Activated CD8-positive, alpha-beta T cell treated with anti-CD3 and anti-CD28 coated beads for 36 hours (primary cell): ENCODE measurements around the gene ZNF804B. TPM values are rescaled to one million over a fixed set of nuclear protein-coding genes. Genes with fewer than 3 reads are reported as not detected.

Experiments
- ATAC-seq: fragments of 200-7000 bp; cut with Tn5 transposase; one replicate; pipeline ENCODE4 v1.10.0; 2021; ENCODE audit warnings: mild to moderate bottlenecking, moderate library complexity
- CTCF ChIA-PET: fragments of 350-600 bp; sonication (Branson Sonifier 250); formaldehyde crosslinking; loops from one replicate; lab custom pipeline; 2021; ENCODE audit warnings: antibody characterized with exemption; lab: Charles Lee
- POLR2A ChIA-PET: fragments of 350-600 bp; sonication (Branson Sonifier 250); formaldehyde crosslinking; loops from one replicate; lab custom pipeline; 2021; ENCODE audit warnings: antibody characterized with exemption; lab: Charles Lee
- DNase-seq: peaks from one replicate; pipeline ENCODE4 v3.0.0-alpha.2; 2020
- H3K27ac Mint-ChIP-seq: one replicate; pipeline ENCODE4 v1.8.0; 2021; ENCODE audit warnings: mild to moderate bottlenecking, mixed read lengths
- H3K27me3 Mint-ChIP-seq: one replicate; pipeline ENCODE4 v1.8.0; 2021; ENCODE audit warnings: mixed read lengths
- H3K36me3 Mint-ChIP-seq: one replicate; pipeline ENCODE4 v1.8.0; 2021; ENCODE audit warnings: low read depth, mixed read lengths
- H3K4me1 Mint-ChIP-seq: one replicate; pipeline ENCODE4 v1.8.0; 2021; ENCODE audit warnings: low read depth, mixed read lengths
- H3K4me3 Mint-ChIP-seq: one replicate; pipeline ENCODE4 v1.8.0; 2021; ENCODE audit warnings: mild to moderate bottlenecking, moderate library complexity, mixed read lengths
- H3K9me3 Mint-ChIP-seq: one replicate; pipeline ENCODE4 v1.8.0; 2021; ENCODE audit warnings: mixed read lengths
- CTCF ChIP-seq: fragments of 200-600 bp; IDR thresholded peaks from one replicate; pipeline ENCODE4 v1.8.0; 2022; ENCODE audit warnings: antibody characterized with exemption, mild to moderate bottlenecking
- intact Hi-C: fragments of 100-400 bp; cut with micrococcal nuclease; formaldehyde crosslinking; loops from one replicate; pipeline ENCODE4 v1.10.0; 2022
- total RNA-seq, 2 experiments: library from RNA; stranded (reverse); gene quantifications; one replicate each; pipeline ENCODE4 v1.2.3, GENCODE V29; 2021

Gene ZNF804B
- total RNA-seq, 2 experiments from 2014 or later, result not detected

GRCh38 chr7:89012016-89012415 lies 252.5 kb downstream of the ZNF804B start:
- no peak overlapping the region for H3K27ac Mint-ChIP-seq
- H3K9me3 Mint-ChIP-seq, result no peaks in the 10 kb centered on the region
- peaks cover 1% of the 10 kb centered on the region for H3K27me3 Mint-ChIP-seq
- no peak for DNase-seq
- no peak overlapping the region for H3K4me3 Mint-ChIP-seq
- ATAC-seq, result no peak
- peaks cover 2% of the 10 kb centered on the region for H3K4me1 Mint-ChIP-seq
- intact Hi-C loops, result no loop called here
- ChIA-PET CTCF (no interaction called here), POLR2A (no interaction called here)
- no peaks in the 10 kb centered on the region for H3K36me3 Mint-ChIP-seq
- TF ChIP-seq CTCF, result no peak

- Mint-ChIP-seq H3K9me3 (no peaks in the 10 kb centered on the region), H3K4me3 (no peak overlapping the region), H3K27ac (no peak overlapping the region), H3K36me3 (no peaks in the 10 kb centered on the region), H3K27me3 (peaks cover 2% of the 10 kb centered on the region), H3K4me1 (no peaks in the 10 kb centered on the region)
- TF ChIP-seq CTCF, result no peak
- no peak for DNase-seq
- intact Hi-C loops, result no loop called here
- ATAC-seq, result no peak
- POLR2A ChIA-PET, result no interaction called here
- CTCF ChIA-PET, result interaction anchor here (1.0 kb wide), 1 partner anchor 9 kb away, joined by 3 read pairs; no protein-coding TSS in a partner anchor
Measured at GRCh38 chr7:89017695-89018094, 258.2 kb downstream of the ZNF804B start.

GRCh38 chr7:89021741-89022140 lies 262.2 kb downstream of the ZNF804B start:
- intact Hi-C loops, result no loop called here
- Mint-ChIP-seq H3K27ac (no peak overlapping the region), H3K36me3 (no peaks in the 10 kb centered on the region), H3K4me1 (no peaks in the 10 kb centered on the region), H3K9me3 (no peaks in the 10 kb centered on the region), H3K27me3 (peaks cover 2% of the 10 kb centered on the region), H3K4me3 (no peak overlapping the region)
- ATAC-seq (no peak), DNase-seq (no peak)
- ChIA-PET CTCF (no interaction called here), POLR2A (no interaction called here)
- TF ChIP-seq CTCF, result no peak

GRCh38 chr7:89023206-89023605 lies 263.7 kb downstream of the ZNF804B start:
- ChIA-PET CTCF (interaction anchor here (0.7 to 1.1 kb wide), 2 partner anchors 15 to 192 kb away, joined by 3 to 4 read pairs; no protein-coding TSS in a partner anchor), POLR2A (no interaction called here)
- DNase-seq (no peak), ATAC-seq (no peak)
- no peak for TF ChIP-seq CTCF
- Mint-ChIP-seq H3K27ac (no peak overlapping the region), H3K4me1 (peaks cover 2% of the 10 kb centered on the region), H3K4me3 (no peak overlapping the region), H3K36me3 (no peaks in the 10 kb centered on the region), H3K9me3 (no peaks in the 10 kb centered on the region), H3K27me3 (peaks cover 2% of the 10 kb centered on the region)
- intact Hi-C loops, result no loop called here

- ChIA-PET POLR2A (no interaction called here), CTCF (interaction anchor here (0.7 to 1.1 kb wide), 2 partner anchors 16 to 191 kb away, joined by 3 to 4 read pairs; no protein-coding TSS in a partner anchor)
- Mint-ChIP-seq H3K27me3 (peaks cover 2% of the 10 kb centered on the region), H3K9me3 (no peaks in the 10 kb centered on the region), H3K4me3 (no peak overlapping the region), H3K36me3 (no peaks in the 10 kb centered on the region), H3K4me1 (peaks cover 4% of the 10 kb centered on the region), H3K27ac (no peak overlapping the region)
- TF ChIP-seq CTCF, result no peak
- DNase-seq (no peak), ATAC-seq (no peak)
- intact Hi-C loops, result no loop called here
Measured at GRCh38 chr7:89023877-89024276, 264.4 kb downstream of the ZNF804B start.
